Upper lobe of left lung (tissue), 4 donors: ENCODE measurements around the gene ADAMTSL5.

Experiments
- CTCF ChIP-seq, 6 experiments: fragments of 450-650 bp in 4 of 6; fragments of 200-600 bp in 2 of 6; sonication (generic) in 2 of 6; IDR thresholded peaks; one replicate each; pipeline ENCODE4 v1.5.1; 2016 to 2019; ENCODE audit warnings: antibody characterized with exemption in 6 of 6
- POLR2A ChIP-seq, 4 donors: fragments of 450-650 bp; IDR thresholded peaks; one replicate each; pipeline ENCODE4 v1.5.1; 2016 to 2017; ENCODE audit warnings: antibody characterized with exemption in 4 of 4, mild to moderate bottlenecking in 2 of 4
- POLR2AphosphoS5 ChIP-seq, 2 donors: sonication (generic); formaldehyde crosslinking; IDR thresholded peaks; one replicate each; pipeline ENCODE4 v1.5.1; 2017; ENCODE audit warnings: antibody characterized with exemption in 2 of 2

- no peak for TF ChIP-seq CTCF (IDR thresholded peaks at IDR 0.05)
- TF ChIP-seq POLR2AphosphoS5 (IDR thresholded peaks at IDR 0.05) = no peak
- TF ChIP-seq POLR2A (IDR thresholded peaks at IDR 0.05) = no peak
Measured at GRCh38 chr19:1497578-1498235, 15.1 kb downstream of the ADAMTSL5 start.
